ENCODE data around the gene U2AF1L4. TPM values are rescaled to one million over a fixed set of nuclear protein-coding genes. Genes with fewer than 3 reads are reported as not detected.

U2AF1L4 gene
- total RNA-seq, 3 donors from 2014 or later (not counting 1 experiment from before 2014, with no cell fraction given): 63.7 to 78.2 (median 73.0) TPM

DNA sequence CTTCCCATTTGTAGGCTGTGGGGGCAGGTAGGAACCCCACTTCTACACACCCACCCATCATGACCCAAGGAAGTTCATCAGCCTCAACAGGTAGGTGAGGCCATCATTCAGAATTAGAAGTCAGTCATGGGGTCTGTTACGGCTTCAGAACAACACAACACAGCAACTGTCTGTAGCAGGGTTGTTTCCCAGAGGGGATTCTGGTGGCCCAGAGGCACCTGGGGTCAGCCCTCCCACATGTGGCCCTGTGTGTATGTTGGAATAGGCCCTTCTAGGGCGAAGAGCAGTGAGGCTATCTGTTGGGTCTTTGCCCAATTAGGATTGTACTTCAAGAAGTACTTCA lies 6.4 kb downstream of the U2AF1L4 start:
- Histone ChIP-seq H3K9me3 (ENCODE audit: control insufficient read depth, insufficient read depth, low read length) (no peaks in the 10 kb centered on the region), H3K27me3 (ENCODE audit: control insufficient read depth, insufficient read depth, low read length) (no peaks in the 10 kb centered on the region), H3K27ac (ENCODE audit: low read length) (no peak overlapping the region), H3K4me3 (ENCODE audit: low read length) (no peak overlapping the region), H3K36me3 (ENCODE audit: control insufficient read depth, insufficient read depth, low read length) (peaks cover 42% of the 10 kb centered on the region), H3K4me1 (ENCODE audit: control insufficient read depth, insufficient read depth, low read length) (peaks cover 41% of the 10 kb centered on the region)
- Mint-ChIP-seq H3K4me1 (peaks cover 19 to 48% of the 10 kb centered on the region in 2 donors), H3K36me3 (no peaks in the 10 kb centered on the region), H3K9me3 (no peaks in the 10 kb centered on the region), H3K27ac (no peak overlapping the region), H3K4me3 (peak overlapping the region; percentile 31), H3K27me3 (ENCODE audit: low read depth in 2 of 2) (no peaks in the 10 kb centered on the region)
- TF ChIP-seq, protein P1, sequence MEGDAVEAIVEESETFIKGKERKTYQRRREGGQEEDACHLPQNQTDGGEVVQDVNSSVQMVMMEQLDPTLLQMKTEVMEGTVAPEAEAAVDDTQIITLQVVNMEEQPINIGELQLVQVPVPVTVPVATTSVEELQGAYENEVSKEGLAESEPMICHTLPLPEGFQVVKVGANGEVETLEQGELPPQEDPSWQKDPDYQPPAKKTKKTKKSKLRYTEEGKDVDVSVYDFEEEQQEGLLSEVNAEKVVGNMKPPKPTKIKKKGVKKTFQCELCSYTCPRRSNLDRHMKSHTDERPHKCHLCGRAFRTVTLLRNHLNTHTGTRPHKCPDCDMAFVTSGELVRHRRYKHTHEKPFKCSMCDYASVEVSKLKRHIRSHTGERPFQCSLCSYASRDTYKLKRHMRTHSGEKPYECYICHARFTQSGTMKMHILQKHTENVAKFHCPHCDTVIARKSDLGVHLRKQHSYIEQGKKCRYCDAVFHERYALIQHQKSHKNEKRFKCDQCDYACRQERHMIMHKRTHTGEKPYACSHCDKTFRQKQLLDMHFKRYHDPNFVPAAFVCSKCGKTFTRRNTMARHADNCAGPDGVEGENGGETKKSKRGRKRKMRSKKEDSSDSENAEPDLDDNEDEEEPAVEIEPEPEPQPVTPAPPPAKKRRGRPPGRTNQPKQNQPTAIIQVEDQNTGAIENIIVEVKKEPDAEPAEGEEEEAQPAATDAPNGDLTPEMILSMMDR (IDR thresholded peaks at IDR 0.05): no peak
- ATAC-seq (no peak), DNase-seq (no peak)
- intact Hi-C loops (cut with micrococcal nuclease): no loop called here
- 100% methylated on average over 2 of the region's 2 CpGs for WGBS (ENCODE audit: insufficient coverage)

DNA sequence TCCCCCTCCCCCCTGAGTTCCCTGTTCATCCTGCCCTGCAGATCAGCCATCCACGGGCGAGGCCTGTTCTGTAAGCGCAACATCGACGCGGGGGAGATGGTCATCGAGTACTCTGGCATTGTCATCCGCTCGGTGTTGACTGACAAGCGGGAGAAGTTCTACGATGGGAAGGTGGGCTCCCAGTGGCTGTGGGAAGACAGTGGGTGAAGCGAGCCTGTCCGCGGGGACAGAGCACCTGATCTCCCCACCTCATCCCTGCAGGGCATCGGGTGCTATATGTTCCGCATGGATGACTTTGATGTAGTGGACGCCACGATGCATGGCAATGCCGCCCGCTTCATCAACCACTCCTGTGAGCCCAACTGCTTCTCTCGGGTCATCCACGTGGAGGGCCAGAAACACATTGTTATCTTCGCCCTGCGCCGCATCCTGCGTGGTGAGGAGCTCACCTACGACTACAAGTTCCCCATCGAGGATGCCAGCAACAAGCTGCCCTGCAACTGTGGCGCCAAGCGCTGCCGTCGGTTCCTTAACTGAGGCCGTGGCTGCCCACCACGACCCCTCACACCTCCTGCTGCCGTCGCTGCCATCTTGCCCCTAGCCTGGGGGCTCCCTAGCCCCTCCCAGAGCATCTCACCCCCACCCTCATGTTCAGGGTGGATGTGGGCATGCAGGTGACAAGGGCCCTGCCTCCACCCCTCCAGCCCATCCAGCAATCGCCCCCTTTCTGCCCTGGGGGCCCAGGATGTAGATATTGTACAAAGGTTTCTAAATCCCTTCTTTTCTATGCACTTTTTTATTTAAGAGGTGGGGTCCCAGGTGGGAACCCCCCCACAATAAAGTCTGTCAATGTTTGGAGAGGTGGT lies 7.0 kb downstream of the U2AF1L4 start:
- peaks cover 48% of the 10 kb centered on the region for H3K36me3 ChIP-seq (ENCODE audit: control insufficient read depth, insufficient read depth, low read length)
- no peaks in the 10 kb centered on the region for H3K36me3 Mint-ChIP-seq
- peaks cover 34% of the 10 kb centered on the region for H3K4me1 ChIP-seq (ENCODE audit: control insufficient read depth, insufficient read depth, low read length)
- H3K4me1 Mint-ChIP-seq: peaks cover 21 to 51% of the 10 kb centered on the region in 2 donors
- no peaks in the 10 kb centered on the region for H3K9me3 ChIP-seq (ENCODE audit: control insufficient read depth, insufficient read depth, low read length)
- no peak overlapping the region for H3K27ac ChIP-seq (ENCODE audit: low read length)
- no peaks in the 10 kb centered on the region for H3K27me3 ChIP-seq (ENCODE audit: control insufficient read depth, insufficient read depth, low read length)
- intact Hi-C loops (cut with micrococcal nuclease): no loop called here
- TF ChIP-seq, protein P1 (IDR thresholded peaks at IDR 0.05): no peak
- ATAC-seq (no peak), DNase-seq (no peak)
- H3K27ac Mint-ChIP-seq: no peak overlapping the region
- H3K4me3 ChIP-seq (ENCODE audit: low read length): no peak overlapping the region
- H3K4me3 Mint-ChIP-seq: no peak overlapping the region
- 90% methylated on average over 36 of the region's 37 CpGs for WGBS (ENCODE audit: insufficient coverage)
- no peaks in the 10 kb centered on the region for H3K27me3 Mint-ChIP-seq (ENCODE audit: low read depth in 2 of 2)
- H3K9me3 Mint-ChIP-seq: no peaks in the 10 kb centered on the region

DNA sequence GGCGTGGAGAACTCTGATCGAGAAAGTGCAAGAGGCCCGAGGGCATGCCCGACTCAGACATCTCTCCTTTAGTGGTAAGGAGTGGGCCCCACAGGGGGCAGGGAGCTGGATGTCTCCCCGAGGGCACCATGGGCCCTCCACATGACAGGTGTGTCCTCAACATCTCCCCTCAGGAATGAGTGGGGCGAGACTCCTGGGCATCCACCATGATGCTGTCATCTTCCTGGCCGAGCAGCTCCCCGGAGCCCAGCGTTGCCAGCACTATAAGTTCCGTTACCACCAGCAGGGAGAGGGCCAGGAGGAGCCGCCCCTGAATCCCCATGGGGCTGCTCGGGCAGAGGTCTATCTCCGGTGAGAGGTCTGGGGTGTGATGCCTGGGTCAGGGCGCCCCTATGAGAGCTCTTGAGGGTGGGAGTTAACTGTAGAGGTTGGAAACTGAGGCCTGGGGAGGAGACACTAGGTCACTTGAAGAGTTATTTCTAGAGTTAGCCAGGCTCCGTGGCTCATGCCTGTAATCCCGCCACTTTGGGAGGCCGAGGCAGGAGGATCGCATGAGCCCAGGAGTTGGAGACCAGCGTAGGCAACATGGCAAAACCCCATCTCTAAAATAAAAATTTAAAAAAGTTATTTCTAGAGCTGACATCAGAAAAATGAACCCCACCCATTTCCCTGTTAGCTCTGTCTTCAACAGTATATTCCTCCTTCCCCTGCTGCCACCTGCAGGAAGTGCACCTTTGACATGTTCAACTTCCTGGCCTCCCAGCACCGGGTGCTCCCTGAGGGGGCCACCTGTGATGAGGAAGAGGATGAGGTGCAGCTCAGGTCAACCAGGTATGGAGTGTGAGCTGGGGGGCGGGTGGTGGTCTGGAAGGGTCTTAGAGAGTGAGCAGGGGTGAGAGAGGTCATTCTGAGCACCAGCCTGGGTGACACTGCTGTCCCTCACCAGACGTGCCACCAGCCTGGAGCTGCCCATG lies 8.0 kb downstream of the U2AF1L4 start:
- no peak overlapping the region for H3K4me3 ChIP-seq (ENCODE audit: low read length)
- Mint-ChIP-seq H3K4me1 (peaks cover 15 to 44% of the 10 kb centered on the region in 2 donors), H3K4me3 (no peak overlapping the region), H3K36me3 (no peaks in the 10 kb centered on the region), H3K27ac (peak overlapping the region in 1 of 2 donors; percentile 42), H3K9me3 (no peaks in the 10 kb centered on the region), H3K27me3 (ENCODE audit: low read depth in 2 of 2) (no peaks in the 10 kb centered on the region)
- H3K36me3 ChIP-seq (ENCODE audit: control insufficient read depth, insufficient read depth, low read length): peaks cover 53% of the 10 kb centered on the region
- no peaks in the 10 kb centered on the region for H3K9me3 ChIP-seq (ENCODE audit: control insufficient read depth, insufficient read depth, low read length)
- TF ChIP-seq, protein P1 (IDR thresholded peaks at IDR 0.05): no peak
- no peak for ATAC-seq
- peaks cover 24% of the 10 kb centered on the region for H3K4me1 ChIP-seq (ENCODE audit: control insufficient read depth, insufficient read depth, low read length)
- no peak overlapping the region for H3K27ac ChIP-seq (ENCODE audit: low read length)
- DNase-seq: peak in 1 of 2 donors; percentile 57
- intact Hi-C loops (cut with micrococcal nuclease): no loop called here
- no peaks in the 10 kb centered on the region for H3K27me3 ChIP-seq (ENCODE audit: control insufficient read depth, insufficient read depth, low read length)
- WGBS (ENCODE audit: insufficient coverage): 89% methylated on average over 22 of the region's 22 CpGs

Data from natural killer cell (primary cell).